Choroid plexus epithelial cell (primary cell): ENCODE data around the gene COL20A1.

ENCODE experiments used
- DNase-seq: peaks from one replicate; pipeline ENCODE4 v3.0.0-alpha.2; 2010; ENCODE audit warnings: low read depth
- H3K4me3 ChIP-seq: 2 replicates; pipeline ENCODE4 v1.5.1; 2011; ENCODE audit warnings: low read depth, mild to moderate bottlenecking, control low read depth, low read length, moderate library complexity
- TF ChIP-seq, protein P1 (sequence below): conservative IDR thresholded peaks from 2 replicates; pipeline ENCODE4 v1.5.1; 2011; ENCODE audit warnings: low read depth, mild to moderate bottlenecking, control low read depth, inconsistent platforms, low read length, moderate library complexity

The COL20A1 gene

GRCh38 chr20:63356931-63357879, 64.2 kb downstream of the COL20A1 start:
- no peak for DNase-seq
- no peak overlapping the region for H3K4me3 ChIP-seq
- TF ChIP-seq, protein P1, sequence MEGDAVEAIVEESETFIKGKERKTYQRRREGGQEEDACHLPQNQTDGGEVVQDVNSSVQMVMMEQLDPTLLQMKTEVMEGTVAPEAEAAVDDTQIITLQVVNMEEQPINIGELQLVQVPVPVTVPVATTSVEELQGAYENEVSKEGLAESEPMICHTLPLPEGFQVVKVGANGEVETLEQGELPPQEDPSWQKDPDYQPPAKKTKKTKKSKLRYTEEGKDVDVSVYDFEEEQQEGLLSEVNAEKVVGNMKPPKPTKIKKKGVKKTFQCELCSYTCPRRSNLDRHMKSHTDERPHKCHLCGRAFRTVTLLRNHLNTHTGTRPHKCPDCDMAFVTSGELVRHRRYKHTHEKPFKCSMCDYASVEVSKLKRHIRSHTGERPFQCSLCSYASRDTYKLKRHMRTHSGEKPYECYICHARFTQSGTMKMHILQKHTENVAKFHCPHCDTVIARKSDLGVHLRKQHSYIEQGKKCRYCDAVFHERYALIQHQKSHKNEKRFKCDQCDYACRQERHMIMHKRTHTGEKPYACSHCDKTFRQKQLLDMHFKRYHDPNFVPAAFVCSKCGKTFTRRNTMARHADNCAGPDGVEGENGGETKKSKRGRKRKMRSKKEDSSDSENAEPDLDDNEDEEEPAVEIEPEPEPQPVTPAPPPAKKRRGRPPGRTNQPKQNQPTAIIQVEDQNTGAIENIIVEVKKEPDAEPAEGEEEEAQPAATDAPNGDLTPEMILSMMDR = no peak

DNA sequence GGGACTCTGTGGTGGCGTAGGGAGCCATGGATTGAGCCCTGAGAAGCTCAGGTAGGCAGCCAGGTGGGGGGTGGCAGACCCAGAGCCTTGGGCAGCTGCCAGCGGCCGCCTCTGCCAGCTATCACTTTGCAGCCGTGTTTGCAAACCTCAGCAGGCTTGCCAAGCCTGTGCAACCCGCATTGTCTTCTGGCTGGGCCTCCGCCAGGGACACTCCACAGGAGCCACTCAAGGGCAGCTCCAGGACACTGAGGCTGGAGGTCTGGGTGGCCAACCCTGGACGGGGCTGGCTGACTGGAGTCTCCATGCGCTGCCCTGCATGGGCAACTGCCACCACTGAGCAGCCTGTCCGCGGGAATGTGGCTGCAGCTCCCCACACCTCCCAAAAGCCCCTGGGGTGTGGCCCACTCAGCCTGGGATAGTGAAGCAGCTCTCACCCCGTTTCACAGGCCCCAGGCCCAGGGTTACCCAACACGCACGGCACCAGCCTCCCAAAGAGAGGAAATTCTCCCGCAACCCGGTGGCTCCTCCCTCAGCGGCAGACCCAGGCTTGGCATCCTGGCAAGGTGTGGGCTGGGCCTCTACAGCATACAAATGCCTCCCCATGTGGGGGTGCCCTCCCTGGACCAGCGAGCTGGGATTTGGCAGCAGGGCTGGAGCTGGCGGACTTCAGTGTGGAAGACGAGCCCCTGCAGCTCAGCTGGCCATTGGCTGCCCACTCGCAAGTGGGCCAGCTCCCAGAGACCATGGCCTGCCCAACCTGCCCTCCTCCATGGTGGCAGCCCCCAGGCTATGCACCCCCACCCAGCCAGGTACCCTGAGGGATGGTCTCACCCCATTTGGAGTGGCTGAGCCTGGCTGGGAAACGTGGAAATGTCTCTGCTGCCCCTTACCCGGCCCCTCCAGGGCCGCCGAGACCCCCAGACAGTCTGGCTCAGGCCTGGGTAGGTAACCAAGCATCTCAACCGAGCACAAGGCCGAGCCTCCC, 65.2 kb downstream of the COL20A1 start:
- TF ChIP-seq, protein P1 = no peak
- DNase-seq = no peak
- no peak overlapping the region for H3K4me3 ChIP-seq

- no peak overlapping the region for H3K4me3 ChIP-seq
- no peak for DNase-seq
- TF ChIP-seq, protein P1 = no peak
These were observed 66.4 kb downstream of the COL20A1 start for GRCh38 chr20:63359164-63359934.

DNA sequence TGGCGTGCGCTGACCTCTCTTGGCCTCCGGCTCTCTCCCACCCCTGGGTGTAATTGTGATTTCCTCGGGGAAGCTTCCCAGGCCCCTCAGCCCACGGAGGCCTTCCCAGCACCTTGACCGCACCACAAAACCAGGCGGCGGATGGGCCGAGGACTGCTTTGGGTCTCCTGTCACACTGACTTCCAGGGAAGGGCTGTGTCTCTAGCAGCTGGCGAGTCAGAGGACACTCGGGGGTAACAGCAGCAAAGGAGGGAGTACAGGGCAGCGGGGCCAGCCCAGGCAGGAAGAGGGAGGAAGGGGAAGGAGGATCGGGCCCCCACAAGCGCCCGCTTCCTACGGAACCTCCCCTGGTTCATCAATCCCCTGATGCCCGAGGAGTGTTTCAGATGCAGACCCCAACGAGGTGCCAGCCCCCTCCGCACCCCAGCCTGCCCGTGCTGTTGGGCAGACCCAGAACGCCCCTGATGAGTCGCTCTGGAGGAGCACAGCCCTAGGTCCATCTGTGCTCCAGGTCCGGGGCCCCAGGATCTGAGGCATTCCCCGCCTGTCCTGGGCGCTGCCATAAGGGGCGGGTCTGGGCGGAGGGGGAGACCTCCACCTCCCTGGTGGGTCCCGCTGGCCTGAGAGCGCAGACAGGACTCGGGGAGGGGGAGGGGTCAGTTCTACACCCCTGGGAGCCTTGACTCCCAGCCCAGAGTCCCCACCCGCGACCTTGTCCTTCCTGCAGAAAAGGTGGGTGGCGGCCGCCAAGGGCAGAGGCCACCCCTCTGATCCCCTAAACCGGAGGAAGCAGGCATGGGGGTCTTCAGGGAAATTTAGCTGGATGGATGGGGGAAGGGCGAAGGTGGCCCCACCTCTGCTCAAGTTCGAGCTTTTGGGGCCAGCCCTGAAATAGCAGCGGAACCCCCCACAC, 67.2 kb downstream of the COL20A1 start:
- DNase-seq = no peak
- TF ChIP-seq, protein P1 = no peak
- no peak overlapping the region for H3K4me3 ChIP-seq

DNA sequence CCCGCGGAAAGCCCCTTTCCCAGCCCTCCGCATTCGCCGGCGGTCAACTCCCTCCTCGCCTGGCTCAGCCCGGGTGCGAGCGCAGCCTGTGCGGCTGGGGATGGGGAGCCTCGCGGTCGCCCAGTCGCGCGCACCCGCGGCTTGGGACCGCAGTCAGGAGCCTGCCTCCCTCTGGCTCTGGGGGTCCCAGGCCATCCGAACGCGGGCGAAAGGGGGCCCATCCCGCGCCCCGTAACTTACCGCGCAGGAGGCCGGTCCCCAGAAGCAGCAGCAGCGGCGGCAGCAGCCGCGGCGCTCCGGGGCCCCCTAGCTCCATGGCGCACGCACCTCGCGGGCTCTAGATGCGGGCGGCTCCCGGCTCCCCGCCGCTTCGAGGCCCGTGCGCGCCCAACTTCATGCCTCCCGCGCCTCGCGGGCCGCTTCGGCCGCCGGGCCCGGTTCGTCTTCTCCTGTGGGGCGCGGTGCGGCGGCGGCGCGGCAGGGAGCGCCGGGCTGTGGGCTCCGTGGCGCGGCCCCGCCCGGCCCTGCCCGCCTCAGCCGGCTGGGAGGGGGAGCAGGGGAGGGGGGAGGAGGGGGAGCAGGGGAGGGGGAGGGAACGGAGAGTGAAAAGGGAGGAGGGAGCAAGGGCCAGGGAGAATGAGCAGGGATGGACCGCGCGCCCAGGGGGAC, 68.0 kb downstream of the COL20A1 start, which contains the start of gene CHRNA4:
CHRNA4 (minus strand) TSS at position 500 of the 669 bp plus-strand sequence; CDS start at position 316, 184 bp downstream.
- TF ChIP-seq, protein P1 = no peak
- no peak for DNase-seq
- no peak within 1 kb of the TSS for H3K4me3 ChIP-seq
